Subcutaneous abdominal adipose tissue (tissue), 5 donors: ENCODE measurements around the gene SORCS2.

ENCODE experiments used
- H3K27ac ChIP-seq: one replicate; pipeline ENCODE4 v1.7.0; 2013; ENCODE audit warnings: low read depth, mild to moderate bottlenecking, inconsistent platforms, low read length, moderate library complexity
- H3K27me3 ChIP-seq, 5 donors: one replicate each; pipeline ENCODE4 v1.7.0; 2013; ENCODE audit warnings: low read length in 5 of 5, inconsistent platforms in 1 of 5; ENCODE audit not compliant: control insufficient read depth in 5 of 5, insufficient read depth in 4 of 5
- H3K36me3 ChIP-seq, 5 donors: one replicate each; pipeline ENCODE4 v1.7.0; 2013; ENCODE audit warnings: low read length in 5 of 5; ENCODE audit not compliant: control insufficient read depth in 5 of 5, insufficient read depth in 5 of 5
- H3K4me1 ChIP-seq, 5 donors: one replicate each; pipeline ENCODE4 v1.7.0; 2013; ENCODE audit warnings: low read length in 5 of 5, mild to moderate bottlenecking in 3 of 5, moderate library complexity in 1 of 5; ENCODE audit not compliant: control insufficient read depth in 5 of 5, insufficient read depth in 5 of 5
- H3K4me3 ChIP-seq, 5 donors: one replicate each; pipeline ENCODE4 v1.7.0; 2013; ENCODE audit warnings: low read length in 5 of 5, low read depth in 1 of 5
- H3K9ac ChIP-seq, 5 donors: one replicate each; pipeline ENCODE4 v1.7.0; 2013; ENCODE audit warnings: low read length in 5 of 5, mild to moderate bottlenecking in 4 of 5, moderate library complexity in 3 of 5
- H3K9me3 ChIP-seq, 5 donors: one replicate each; pipeline ENCODE4 v1.7.0; 2013; ENCODE audit warnings: low read length in 5 of 5; ENCODE audit not compliant: control insufficient read depth in 5 of 5
- donor health status: healthy.
- donor health status: healthy.
- donor health status: healthy.
- donor health status: healthy.
- donor health status: healthy.

SORCS2 gene

DNA sequence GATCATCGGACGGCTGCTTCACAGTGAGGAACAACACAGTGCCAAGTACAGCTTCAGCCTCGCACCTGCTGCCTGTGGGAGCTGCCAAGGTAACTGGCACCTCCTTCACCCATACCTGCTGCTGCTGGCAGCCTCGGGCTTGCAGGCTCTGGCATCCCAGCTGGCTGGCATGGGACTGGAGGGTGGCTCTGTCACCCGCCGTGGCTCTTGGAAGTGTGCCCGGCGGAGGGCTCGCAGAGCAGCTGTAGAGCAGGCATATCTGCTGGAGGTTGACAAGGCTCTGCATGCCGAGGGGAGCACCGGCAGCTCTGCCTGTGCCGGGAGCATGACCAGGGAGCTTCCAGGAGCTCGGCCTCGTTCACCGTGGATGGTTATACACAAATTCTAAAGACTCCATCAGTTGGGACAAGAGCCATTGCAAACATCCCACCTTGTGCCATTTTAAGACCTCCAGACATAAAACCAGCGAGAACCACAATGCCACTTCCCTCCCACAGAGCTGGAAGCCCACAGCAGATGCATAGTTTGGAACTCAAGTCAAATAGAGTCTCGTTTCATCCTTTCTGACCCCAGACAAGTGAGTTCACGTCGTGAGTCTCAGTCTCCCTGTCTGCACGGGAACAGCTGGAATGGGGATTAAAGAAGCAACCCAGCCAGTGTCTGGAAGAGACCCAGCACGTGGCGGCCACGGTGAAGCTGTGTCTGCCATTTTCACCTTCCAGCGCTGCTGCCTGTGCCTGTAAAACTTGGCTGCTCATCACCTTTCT, 326.7 kb downstream of the SORCS2 start:
- no peak overlapping the region for H3K9ac ChIP-seq
- peaks cover 8 to 51% (median 28%) of the 10 kb centered on the region in 5 donors for H3K27me3 ChIP-seq
- H3K9me3 ChIP-seq, result no peaks in the 10 kb centered on the region
- peaks cover 5 to 20% (median 16%) of the 10 kb centered on the region in 5 donors for H3K4me1 ChIP-seq
- no peak overlapping the region for H3K27ac ChIP-seq
- no peaks in the 10 kb centered on the region for H3K36me3 ChIP-seq
- no peak overlapping the region for H3K4me3 ChIP-seq

DNA sequence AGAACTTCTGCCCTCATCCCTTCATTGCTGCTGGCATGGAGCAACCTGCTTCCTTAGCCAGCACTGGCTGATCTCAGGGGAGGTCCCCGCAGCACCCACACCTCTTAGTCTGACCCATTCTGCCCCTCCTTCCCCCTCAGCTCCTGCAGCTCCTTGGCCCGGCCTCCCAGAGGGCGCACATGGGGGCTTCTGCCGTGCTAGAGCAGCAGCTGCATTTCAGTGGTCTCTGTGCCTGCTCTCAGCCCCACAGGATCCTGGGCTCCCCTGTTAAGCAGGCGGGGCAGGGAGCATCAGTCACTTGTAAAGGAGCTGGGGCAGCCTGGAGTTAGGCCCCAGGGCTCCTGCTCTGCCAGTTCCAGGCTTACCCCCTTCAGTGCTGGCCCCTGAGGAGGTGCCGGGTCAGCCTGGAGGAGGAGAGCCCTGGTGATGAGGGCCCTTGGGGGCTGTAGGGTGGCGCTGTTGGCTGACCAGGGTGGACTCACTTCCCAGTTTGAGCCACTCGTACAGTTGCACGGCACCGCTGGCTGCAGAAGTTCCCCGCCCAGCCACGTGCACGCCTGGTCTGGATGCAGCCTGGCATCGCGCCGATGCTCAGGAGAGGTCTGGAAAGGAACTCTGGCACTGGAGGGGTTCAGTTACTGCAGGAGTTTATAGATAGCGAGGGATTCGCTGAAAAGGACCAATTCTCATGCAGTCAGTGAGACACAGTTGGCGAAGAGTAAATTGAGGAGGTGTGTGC, 327.5 kb downstream of the SORCS2 start:
- H3K36me3 ChIP-seq, result no peaks in the 10 kb centered on the region
- H3K27me3 ChIP-seq, result peaks cover 11 to 56% (median 32%) of the 10 kb centered on the region in 5 donors
- peaks cover 5 to 20% (median 16%) of the 10 kb centered on the region in 5 donors for H3K4me1 ChIP-seq
- H3K9me3 ChIP-seq, result no peaks in the 10 kb centered on the region
- H3K4me3 ChIP-seq, result no peak overlapping the region
- H3K27ac ChIP-seq, result no peak overlapping the region
- H3K9ac ChIP-seq, result no peak overlapping the region

DNA sequence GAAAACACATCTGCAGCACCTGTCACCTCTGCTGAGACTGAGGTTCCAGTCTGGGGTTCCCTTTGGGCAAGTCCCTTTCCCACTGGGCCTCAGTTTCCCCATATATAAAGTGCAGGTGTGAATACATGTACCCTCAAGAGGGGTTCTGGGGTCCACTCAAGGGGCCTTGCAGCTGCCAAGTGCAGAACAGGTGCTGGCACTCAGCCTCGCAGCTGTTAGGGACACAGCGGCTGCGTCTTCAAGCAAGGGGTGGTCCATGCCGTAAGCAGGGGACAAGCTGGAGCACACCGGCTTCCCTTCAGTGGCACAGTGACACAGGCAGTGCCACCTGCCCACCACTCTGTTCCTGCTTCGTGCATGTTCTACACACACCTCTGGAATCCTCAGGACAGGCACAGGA, 329.3 kb downstream of the SORCS2 start:
- Histone ChIP-seq H3K9ac (no peak overlapping the region), H3K9me3 (no peaks in the 10 kb centered on the region), H3K27ac (no peak overlapping the region), H3K27me3 (peaks cover 19 to 67% (median 47%) of the 10 kb centered on the region in 5 donors), H3K4me3 (no peak overlapping the region), H3K36me3 (no peaks in the 10 kb centered on the region), H3K4me1 (peaks cover 0 to 1% (median 1%) of the 10 kb centered on the region in 5 donors)

DNA sequence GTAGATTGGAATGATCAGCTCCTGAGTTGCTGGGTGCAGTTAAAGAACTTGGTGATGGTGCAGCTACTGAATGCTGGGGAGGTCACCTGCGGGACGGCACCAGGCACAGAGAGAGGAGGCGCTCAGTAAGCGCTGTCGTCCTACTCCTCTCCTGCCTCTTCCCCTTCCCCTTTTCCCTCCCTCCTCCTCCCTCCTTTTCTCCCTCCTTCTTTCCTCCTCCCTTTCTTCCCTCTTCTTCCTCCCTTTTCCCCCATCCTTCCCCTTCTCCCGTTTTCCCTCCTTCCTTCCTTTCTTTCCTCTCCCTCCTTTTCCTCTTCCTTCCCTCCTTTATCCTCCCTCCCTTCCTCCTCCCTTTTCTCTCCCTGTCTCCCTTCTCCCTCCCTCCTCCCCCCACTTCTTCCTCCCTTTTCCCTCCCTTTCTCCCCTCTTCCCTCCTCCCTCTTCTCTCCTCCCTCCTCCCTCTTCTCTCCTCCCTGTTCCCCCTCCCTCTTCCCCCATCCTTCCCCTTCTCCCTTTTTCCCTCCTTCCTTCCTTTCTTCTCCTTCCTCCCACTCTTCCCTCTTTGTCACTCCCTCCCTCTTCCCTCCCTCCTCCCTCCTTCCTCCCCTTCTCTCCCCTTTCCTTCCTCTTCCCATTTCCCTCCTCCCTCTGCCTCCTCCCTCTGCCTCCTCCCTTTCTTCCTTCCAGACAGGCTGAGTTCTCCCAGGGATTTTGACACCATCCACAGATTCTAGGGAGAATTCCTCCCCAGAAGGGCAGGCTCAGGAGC, 330.3 kb downstream of the SORCS2 start:
- H3K36me3 ChIP-seq, result no peaks in the 10 kb centered on the region
- no peak overlapping the region for H3K9ac ChIP-seq
- no peaks in the 10 kb centered on the region for H3K9me3 ChIP-seq
- no peak overlapping the region for H3K27ac ChIP-seq
- peaks cover 19 to 66% (median 44%) of the 10 kb centered on the region in 5 donors for H3K27me3 ChIP-seq
- no peak overlapping the region for H3K4me3 ChIP-seq
- no peaks in the 10 kb centered on the region for H3K4me1 ChIP-seq

DNA sequence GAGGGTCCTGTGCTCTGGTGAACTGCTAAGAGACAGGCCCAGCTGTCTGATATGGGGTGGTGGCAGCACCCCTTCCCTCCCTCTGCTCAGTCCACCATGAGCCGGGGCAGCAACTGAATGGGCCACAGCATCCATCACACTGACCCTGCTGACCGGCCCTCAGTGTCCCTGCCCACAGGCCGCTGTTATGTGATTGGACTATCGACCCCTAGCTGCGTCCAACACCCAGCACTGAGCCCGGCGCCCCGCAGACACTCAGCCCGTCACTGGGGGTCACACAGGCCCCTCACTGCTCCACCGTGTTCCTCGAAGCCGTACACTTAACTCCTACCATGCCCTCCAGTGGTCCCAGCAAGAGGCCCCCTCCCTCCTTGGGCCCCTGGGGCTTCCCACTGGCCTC, 331.2 kb downstream of the SORCS2 start:
- Histone ChIP-seq H3K9me3 (no peaks in the 10 kb centered on the region), H3K27ac (no peak overlapping the region), H3K36me3 (no peaks in the 10 kb centered on the region), H3K4me1 (no peaks in the 10 kb centered on the region), H3K4me3 (no peak overlapping the region), H3K27me3 (peaks cover 19 to 64% (median 44%) of the 10 kb centered on the region in 5 donors), H3K9ac (no peak overlapping the region)

DNA sequence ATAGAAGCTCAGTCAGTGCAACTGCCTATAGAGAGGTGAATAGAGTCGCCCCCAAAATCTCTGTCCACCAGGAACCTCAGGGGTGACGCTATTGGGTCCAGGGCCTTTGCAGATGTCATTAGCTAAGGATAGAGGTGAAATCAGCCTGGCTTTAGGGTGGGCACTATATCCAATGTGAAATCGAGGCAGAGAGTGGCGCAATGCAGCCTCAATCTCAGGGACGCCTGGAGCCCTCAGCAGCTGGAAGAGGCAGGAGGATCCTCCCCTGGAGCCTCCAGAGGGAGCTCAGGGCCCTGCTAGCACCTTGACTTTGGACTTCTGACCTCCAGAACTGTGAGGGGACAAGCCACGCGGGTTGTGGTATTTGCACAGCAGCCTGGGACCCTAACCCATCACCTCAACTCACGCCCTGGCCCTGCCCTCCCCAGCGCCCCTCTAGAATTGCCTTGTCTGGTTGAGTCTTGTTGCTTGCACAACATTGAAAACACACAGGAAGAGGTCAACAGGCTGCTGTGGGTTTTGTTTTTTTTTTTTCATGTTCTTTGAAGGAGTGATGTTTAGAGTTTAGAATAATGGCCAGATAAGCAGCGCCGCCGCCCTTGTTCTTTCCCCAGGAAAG, 331.8 kb downstream of the SORCS2 start:
- no peak overlapping the region for H3K27ac ChIP-seq
- no peak overlapping the region for H3K9ac ChIP-seq
- no peaks in the 10 kb centered on the region for H3K4me1 ChIP-seq
- H3K36me3 ChIP-seq, result no peaks in the 10 kb centered on the region
- no peak overlapping the region for H3K4me3 ChIP-seq
- H3K27me3 ChIP-seq, result peaks cover 19 to 58% (median 41%) of the 10 kb centered on the region in 5 donors
- no peaks in the 10 kb centered on the region for H3K9me3 ChIP-seq

DNA sequence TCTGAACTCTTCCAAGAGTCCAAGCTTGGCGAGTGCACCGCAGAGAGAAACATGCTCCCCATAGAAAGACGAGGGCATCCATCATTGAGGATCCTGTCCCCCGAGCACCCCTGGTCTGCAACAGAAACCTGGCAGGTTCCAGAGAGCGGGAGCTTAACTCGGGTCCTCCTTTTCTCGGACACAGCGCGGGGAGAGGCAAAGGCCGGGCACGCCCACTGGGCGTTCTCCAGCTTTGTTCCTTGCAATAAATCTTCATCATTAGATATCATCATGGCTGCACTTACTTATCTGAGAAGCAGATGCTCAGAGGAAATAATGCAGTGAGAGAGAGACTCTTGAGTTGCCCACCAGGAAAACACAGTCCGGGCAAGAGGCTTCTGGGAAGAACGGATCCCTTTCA, 332.5 kb downstream of the SORCS2 start:
- Histone ChIP-seq H3K4me3 (no peak overlapping the region), H3K9me3 (no peaks in the 10 kb centered on the region), H3K4me1 (no peaks in the 10 kb centered on the region), H3K27me3 (peaks cover 19 to 52% (median 37%) of the 10 kb centered on the region in 5 donors), H3K9ac (no peak overlapping the region), H3K36me3 (no peaks in the 10 kb centered on the region), H3K27ac (no peak overlapping the region)

DNA sequence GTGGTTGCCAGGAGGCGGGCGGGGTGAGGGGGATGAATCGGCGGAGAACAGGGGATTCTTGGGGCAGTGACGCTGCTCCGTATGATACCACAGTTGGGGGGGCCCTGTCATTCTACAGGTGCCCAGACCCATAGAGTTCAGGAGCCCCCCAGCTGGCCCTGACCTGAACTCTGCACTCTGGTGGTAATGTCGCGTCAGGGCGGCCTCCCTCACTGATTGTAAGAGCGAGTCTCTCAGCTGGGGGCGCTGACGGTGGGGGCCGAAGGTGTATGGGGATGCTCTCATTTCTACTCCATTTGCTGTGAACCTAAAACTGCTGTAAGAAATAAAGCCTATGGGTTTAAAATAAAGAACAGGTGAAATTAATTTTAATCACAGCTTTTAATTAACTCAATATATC, 334.2 kb downstream of the SORCS2 start:
- H3K4me1 ChIP-seq, result no peaks in the 10 kb centered on the region
- H3K9me3 ChIP-seq, result no peaks in the 10 kb centered on the region
- no peak overlapping the region for H3K9ac ChIP-seq
- peaks cover 14 to 40% (median 29%) of the 10 kb centered on the region in 5 donors for H3K27me3 ChIP-seq
- no peak overlapping the region for H3K4me3 ChIP-seq
- H3K27ac ChIP-seq, result no peak overlapping the region
- H3K36me3 ChIP-seq, result no peaks in the 10 kb centered on the region

DNA sequence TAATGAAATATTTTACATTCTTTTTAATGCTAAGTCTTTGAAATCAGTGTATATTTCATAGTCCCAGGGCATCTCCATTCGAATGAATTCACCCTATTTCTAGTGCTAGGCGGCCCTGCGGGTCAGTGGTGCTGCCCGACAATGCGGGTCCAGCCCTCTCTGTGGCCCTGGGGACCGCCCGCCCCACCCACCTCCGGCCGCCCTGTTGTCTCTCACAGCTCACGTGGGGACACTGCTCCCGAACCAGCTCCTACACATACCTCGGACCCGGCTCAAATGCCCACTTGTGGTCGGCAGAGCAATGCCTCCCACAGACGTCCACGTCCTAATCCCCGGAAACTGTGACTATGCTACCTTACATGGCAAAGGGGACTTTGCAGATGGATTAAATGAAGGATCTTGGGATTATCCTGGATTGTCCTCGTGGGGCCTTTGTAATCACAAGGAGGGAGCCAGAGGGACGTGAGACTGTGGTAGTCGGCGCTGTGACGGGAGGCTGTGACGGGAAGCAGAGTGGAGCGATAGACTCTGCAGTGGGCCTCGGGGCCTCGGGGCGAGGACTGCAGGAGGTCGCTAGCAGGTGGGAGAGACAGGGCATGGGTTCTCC, 334.7 kb downstream of the SORCS2 start:
- no peak overlapping the region for H3K4me3 ChIP-seq
- H3K27ac ChIP-seq, result no peak overlapping the region
- peaks cover 11 to 35% (median 27%) of the 10 kb centered on the region in 5 donors for H3K27me3 ChIP-seq
- H3K36me3 ChIP-seq, result no peaks in the 10 kb centered on the region
- no peaks in the 10 kb centered on the region for H3K9me3 ChIP-seq
- H3K4me1 ChIP-seq, result no peaks in the 10 kb centered on the region
- no peak overlapping the region for H3K9ac ChIP-seq
